ENCODE results near the gene IGF2BP3. TPM values are rescaled to one million over a fixed set of nuclear protein-coding genes. Genes with fewer than 3 reads are reported as not detected.
A peak's percentile ranks its signal among the peaks of the same experiment; 100 is the strongest.

The IGF2BP3 gene
- total RNA-seq, 1 donor from 2014 or later = 12.4 TPM

DNA sequence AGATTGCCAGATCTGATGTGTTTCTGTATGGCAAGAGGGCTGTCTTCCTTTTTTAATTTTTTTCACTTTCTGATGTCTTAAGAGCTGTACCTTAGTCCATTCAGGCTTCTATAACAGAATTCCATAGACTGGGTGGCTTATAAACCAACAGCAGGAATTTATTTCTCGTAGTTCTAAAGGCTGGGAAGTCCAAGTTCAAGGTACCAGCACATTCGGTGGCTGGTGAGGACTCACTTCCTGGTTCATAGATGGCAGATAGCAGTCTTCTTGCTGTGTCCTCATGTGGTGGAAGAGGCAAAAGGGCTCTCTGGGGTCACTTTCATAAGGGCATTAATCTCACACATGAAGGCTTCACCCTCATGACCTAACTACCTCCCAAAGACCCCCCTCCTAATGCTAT, 202.9 kb downstream of the IGF2BP3 start:
- DNase-seq (ENCODE audit: low read depth) (no peak), FAIRE-seq (no peak)
- Histone ChIP-seq H3K36me3 (ENCODE audit: control insufficient read depth, insufficient read depth, low read length) (no peaks in the 10 kb centered on the region), H3K4me3 (ENCODE audit: low read depth, low read length) (no peak overlapping the region), H3K27me3 (ENCODE audit: control insufficient read depth, insufficient read depth, low read length) (peaks cover 9% of the 10 kb centered on the region)
- no peak for TF ChIP-seq CTCF (IDR thresholded peaks at IDR 0.05; ENCODE audit: insufficient read depth, low read length, severe bottlenecking)

- FAIRE-seq (no peak), DNase-seq (ENCODE audit: low read depth) (no peak)
- H3K27me3 ChIP-seq (ENCODE audit: control insufficient read depth, insufficient read depth, low read length) = peaks cover 9% of the 10 kb centered on the region
- H3K36me3 ChIP-seq (ENCODE audit: control insufficient read depth, insufficient read depth, low read length) = no peaks in the 10 kb centered on the region
- no peak for TF ChIP-seq CTCF (IDR thresholded peaks at IDR 0.05; ENCODE audit: insufficient read depth, low read length, severe bottlenecking)
- no peak overlapping the region for H3K4me3 ChIP-seq (ENCODE audit: low read depth, low read length)
These were observed 203.4 kb downstream of the IGF2BP3 start for GRCh38 chr7:23266918-23267317.

GRCh38 chr7:23264916-23265458, 205.3 kb downstream of the IGF2BP3 start:
- DNase-seq (ENCODE audit: low read depth) (no peak), FAIRE-seq (no peak)
- Histone ChIP-seq H3K36me3 (ENCODE audit: control insufficient read depth, insufficient read depth, low read length) (no peaks in the 10 kb centered on the region), H3K27me3 (ENCODE audit: control insufficient read depth, insufficient read depth, low read length) (peaks cover 2% of the 10 kb centered on the region), H3K4me3 (ENCODE audit: low read depth, low read length) (no peak overlapping the region)
- TF ChIP-seq CTCF (IDR thresholded peaks at IDR 0.05; ENCODE audit: insufficient read depth, low read length, severe bottlenecking) = no peak

DNA sequence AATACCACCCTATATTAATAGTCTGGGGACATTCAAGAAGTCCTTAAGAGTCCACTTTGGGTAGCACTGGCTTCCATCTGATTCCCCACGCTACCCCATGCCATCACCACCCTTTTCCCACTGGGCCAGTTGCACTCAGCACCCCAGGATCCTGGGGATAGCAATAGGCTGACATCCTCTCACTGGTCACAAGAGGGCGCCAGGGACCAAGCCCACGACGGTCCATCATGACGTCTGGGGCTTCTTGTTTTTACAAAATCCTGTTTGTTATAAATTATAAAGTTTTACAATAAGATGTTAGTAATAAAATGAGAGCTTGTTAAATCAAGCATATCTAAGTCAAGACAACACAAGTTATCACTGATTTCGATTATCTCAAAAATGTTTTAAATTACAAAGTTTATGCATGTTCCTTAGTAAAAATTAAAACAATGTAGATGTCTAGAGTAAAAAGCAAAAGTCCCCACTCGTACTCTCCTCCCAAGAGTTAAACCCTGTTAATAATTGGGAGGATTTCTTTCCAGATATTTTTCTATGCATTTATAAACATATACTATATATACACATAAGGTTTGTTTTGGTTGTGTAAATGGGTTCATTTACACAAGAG, 208.3 kb downstream of the IGF2BP3 start:
- H3K27me3 ChIP-seq (ENCODE audit: control insufficient read depth, insufficient read depth, low read length) = no peaks in the 10 kb centered on the region
- no peaks in the 10 kb centered on the region for H3K36me3 ChIP-seq (ENCODE audit: control insufficient read depth, insufficient read depth, low read length)
- peak; percentile 84 for TF ChIP-seq CTCF (IDR thresholded peaks at IDR 0.05; ENCODE audit: insufficient read depth, low read length, severe bottlenecking)
- FAIRE-seq (no peak), DNase-seq (ENCODE audit: low read depth) (peak; percentile 51)
- no peak overlapping the region for H3K4me3 ChIP-seq (ENCODE audit: low read depth, low read length)

DNA sequence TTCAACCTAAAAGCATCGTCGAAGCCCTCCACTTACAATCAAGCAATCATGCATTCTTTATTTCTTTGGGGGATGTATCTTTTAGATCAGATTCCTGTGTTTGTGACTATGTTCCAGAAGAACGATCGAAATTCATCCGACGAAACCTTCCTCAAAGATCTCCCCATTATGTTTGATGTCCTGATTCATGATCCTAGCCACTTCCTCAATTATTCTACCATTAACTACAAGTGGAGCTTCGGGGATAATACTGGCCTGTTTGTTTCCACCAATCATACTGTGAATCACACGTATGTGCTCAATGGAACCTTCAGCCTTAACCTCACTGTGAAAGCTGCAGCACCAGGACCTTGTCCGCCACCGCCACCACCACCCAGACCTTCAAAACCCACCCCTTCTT, 209.9 kb downstream of the IGF2BP3 start:
- H3K27me3 ChIP-seq (ENCODE audit: control insufficient read depth, insufficient read depth, low read length) = no peaks in the 10 kb centered on the region
- H3K36me3 ChIP-seq (ENCODE audit: control insufficient read depth, insufficient read depth, low read length) = no peaks in the 10 kb centered on the region
- FAIRE-seq (no peak), DNase-seq (ENCODE audit: low read depth) (no peak)
- no peak for TF ChIP-seq CTCF (IDR thresholded peaks at IDR 0.05; ENCODE audit: insufficient read depth, low read length, severe bottlenecking)
- H3K4me3 ChIP-seq (ENCODE audit: low read depth, low read length) = no peak overlapping the region

Other genes starting within 250 kb of the IGF2BP3 start
- gene GPNMB, start 223.7 kb downstream of the IGF2BP3 start, total RNA-seq = 13.4 and 57.0 TPM in 2 replicates
- gene MALSU1, start 171.2 kb downstream of the IGF2BP3 start, total RNA-seq = 61.6 and 81.5 TPM in 2 replicates
- 21.3 and 28.4 TPM in 2 replicates for gene TRA2A, start 61.5 kb upstream of the IGF2BP3 start, total RNA-seq
- 11.1 and 12.7 TPM in 2 replicates for gene CCDC126, start 126.9 kb upstream of the IGF2BP3 start, total RNA-seq
- gene FAM221A, start 209.7 kb upstream of the IGF2BP3 start, total RNA-seq = 2.6 and 5.0 TPM in 2 replicates
- gene STK31, start 239.7 kb upstream of the IGF2BP3 start, total RNA-seq = under 0.01 and 0.26 TPM in 2 replicates

Data from bronchial epithelial cell (primary cell).